ENCODE measurements around the gene ATP9A. TPM values are rescaled to one million over a fixed set of nuclear protein-coding genes. Genes with fewer than 3 reads are reported as not detected.

Gene ATP9A
- total RNA-seq, 4 donors from 2014 or later: 15.1 to 50.8 (median 30.0) TPM

DNA sequence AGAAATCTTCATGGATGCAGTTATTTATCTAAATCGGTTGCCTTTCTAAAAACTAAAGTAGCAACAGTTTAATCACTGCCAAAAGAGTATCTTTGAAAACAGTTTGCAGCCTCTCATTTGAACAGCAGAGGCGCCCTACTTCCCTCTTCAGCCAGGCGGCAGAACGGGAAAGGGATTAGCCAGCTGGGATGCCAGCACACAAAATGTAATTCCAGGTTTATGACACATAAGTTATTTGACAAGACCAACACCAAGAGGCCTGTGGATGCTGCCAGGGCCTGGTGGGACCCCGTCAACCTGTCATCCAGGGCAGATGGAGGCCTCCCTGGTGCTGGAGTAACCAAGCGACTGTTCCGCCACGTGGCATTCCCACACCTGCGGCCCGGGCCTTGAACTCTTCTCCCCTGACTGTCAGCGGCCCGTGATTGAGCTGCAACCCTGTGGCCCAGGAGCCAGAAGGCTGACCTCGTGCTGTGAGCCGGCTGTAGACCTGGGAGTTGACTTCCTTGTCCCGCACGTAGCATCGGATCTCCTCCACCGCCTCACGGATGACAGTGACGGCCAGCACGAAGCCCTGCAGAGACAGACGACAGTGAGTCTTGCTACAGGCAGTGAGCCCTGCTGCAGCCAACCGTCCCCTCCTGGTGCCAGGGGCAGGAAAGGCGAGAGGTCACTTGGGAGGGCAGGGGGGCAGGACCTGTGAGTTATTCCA, 55.5 kb downstream of the ATP9A start:
- H3K27ac ChIP-seq: no peak overlapping the region
- H3K27me3 ChIP-seq: no peaks in the 10 kb centered on the region
- intact Hi-C loops (cut with DNase I; ENCODE audit: low total_unique reads): no loop called here
- H3K4me3 ChIP-seq: no peak overlapping the region
- H3K36me3 ChIP-seq: no peaks in the 10 kb centered on the region
- DNase-seq: no peak
- TF ChIP-seq, protein P1, sequence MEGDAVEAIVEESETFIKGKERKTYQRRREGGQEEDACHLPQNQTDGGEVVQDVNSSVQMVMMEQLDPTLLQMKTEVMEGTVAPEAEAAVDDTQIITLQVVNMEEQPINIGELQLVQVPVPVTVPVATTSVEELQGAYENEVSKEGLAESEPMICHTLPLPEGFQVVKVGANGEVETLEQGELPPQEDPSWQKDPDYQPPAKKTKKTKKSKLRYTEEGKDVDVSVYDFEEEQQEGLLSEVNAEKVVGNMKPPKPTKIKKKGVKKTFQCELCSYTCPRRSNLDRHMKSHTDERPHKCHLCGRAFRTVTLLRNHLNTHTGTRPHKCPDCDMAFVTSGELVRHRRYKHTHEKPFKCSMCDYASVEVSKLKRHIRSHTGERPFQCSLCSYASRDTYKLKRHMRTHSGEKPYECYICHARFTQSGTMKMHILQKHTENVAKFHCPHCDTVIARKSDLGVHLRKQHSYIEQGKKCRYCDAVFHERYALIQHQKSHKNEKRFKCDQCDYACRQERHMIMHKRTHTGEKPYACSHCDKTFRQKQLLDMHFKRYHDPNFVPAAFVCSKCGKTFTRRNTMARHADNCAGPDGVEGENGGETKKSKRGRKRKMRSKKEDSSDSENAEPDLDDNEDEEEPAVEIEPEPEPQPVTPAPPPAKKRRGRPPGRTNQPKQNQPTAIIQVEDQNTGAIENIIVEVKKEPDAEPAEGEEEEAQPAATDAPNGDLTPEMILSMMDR (IDR thresholded peaks at IDR 0.05): no peak
- TF ChIP-seq POLR2A (IDR thresholded peaks at IDR 0.05): no peak
- H3K9me3 ChIP-seq: no peaks in the 10 kb centered on the region
- H3K4me1 ChIP-seq: no peaks in the 10 kb centered on the region

DNA sequence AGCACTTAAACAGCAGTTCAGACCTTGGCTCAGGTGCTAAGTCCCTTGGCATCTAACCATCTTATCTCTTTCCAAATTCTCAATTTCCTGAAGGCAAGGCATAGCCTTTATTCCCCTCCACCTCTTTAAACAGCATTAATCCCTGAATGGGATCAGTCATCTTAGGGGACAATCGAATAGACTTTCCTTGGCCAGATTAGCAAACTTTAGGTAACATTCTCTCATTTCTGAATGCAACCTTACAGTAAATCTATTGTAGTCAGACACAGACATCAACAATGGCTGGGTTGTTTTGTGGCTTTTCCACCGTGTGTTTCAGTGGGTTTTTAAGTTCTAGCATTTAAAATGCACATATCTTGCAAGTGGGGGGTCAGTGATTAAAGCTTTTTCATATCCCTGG, 56.8 kb downstream of the ATP9A start:
- intact Hi-C loops (cut with DNase I; ENCODE audit: low total_unique reads): no loop called here
- no peak for DNase-seq
- H3K9me3 ChIP-seq: no peaks in the 10 kb centered on the region
- no peaks in the 10 kb centered on the region for H3K36me3 ChIP-seq
- no peaks in the 10 kb centered on the region for H3K4me1 ChIP-seq
- H3K4me3 ChIP-seq: no peak overlapping the region
- H3K27me3 ChIP-seq: no peaks in the 10 kb centered on the region
- TF ChIP-seq POLR2A (IDR thresholded peaks at IDR 0.05): no peak
- TF ChIP-seq, protein P1 (IDR thresholded peaks at IDR 0.05): no peak
- no peak overlapping the region for H3K27ac ChIP-seq

DNA sequence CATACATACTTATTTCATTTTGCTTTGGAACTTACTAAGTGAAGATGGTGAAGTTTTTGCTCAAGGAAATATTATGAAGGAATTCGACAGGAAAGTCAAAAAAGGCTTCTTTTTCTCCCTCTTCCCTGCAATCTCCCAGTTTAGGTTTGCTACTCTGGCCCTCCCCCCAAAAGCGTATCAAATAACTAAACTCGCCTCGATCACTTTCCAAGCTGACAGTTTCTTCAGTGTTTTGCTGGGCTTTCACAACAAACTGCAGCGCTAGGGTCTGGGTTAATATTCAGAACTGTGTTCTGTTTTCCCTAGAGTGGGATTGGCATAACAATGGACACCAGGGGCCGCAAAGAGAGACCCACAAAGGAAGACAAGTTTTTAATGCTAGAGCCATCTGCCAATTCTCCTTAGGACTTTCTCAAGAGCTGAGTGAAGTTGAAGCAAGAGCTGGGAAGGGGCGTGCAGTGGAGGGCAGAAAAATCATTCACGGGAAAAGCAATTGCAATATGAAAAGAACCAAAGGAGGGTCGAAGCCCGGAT, 57.8 kb downstream of the ATP9A start:
- H3K36me3 ChIP-seq: no peaks in the 10 kb centered on the region
- intact Hi-C loops (cut with DNase I; ENCODE audit: low total_unique reads): no loop called here
- no peaks in the 10 kb centered on the region for H3K27me3 ChIP-seq
- no peak overlapping the region for H3K4me3 ChIP-seq
- H3K9me3 ChIP-seq: no peaks in the 10 kb centered on the region
- DNase-seq: no peak
- no peak overlapping the region for H3K27ac ChIP-seq
- H3K4me1 ChIP-seq: no peaks in the 10 kb centered on the region
- TF ChIP-seq, protein P1 (IDR thresholded peaks at IDR 0.05): no peak
- TF ChIP-seq POLR2A (IDR thresholded peaks at IDR 0.05): no peak

DNA sequence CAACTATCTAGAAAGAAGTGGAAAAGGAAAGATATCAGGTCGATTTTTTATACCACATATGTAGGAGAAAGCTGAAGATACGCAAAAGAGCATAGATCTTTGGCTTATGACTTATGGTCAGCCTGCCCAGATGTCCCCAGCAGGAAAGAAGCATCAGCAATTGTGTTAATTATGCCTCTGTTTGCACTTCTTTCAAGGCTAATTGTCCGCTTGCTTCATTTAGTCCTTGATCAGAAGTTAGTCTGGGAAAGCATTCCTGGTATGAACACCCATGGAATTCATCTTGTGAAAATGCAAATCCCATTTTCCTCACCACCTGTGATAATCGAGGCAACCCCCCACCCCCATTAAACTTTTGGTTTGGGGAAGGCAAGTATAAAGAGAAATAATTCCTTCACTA, 62.8 kb downstream of the ATP9A start:
- no peaks in the 10 kb centered on the region for H3K4me1 ChIP-seq
- no peak overlapping the region for H3K27ac ChIP-seq
- H3K9me3 ChIP-seq: no peaks in the 10 kb centered on the region
- no peak for DNase-seq
- intact Hi-C loops (cut with DNase I; ENCODE audit: low total_unique reads): no loop called here
- no peak overlapping the region for H3K4me3 ChIP-seq
- no peaks in the 10 kb centered on the region for H3K36me3 ChIP-seq
- no peak for TF ChIP-seq POLR2A (IDR thresholded peaks at IDR 0.05)
- TF ChIP-seq, protein P1 (IDR thresholded peaks at IDR 0.05): no peak
- H3K27me3 ChIP-seq: no peaks in the 10 kb centered on the region

DNA sequence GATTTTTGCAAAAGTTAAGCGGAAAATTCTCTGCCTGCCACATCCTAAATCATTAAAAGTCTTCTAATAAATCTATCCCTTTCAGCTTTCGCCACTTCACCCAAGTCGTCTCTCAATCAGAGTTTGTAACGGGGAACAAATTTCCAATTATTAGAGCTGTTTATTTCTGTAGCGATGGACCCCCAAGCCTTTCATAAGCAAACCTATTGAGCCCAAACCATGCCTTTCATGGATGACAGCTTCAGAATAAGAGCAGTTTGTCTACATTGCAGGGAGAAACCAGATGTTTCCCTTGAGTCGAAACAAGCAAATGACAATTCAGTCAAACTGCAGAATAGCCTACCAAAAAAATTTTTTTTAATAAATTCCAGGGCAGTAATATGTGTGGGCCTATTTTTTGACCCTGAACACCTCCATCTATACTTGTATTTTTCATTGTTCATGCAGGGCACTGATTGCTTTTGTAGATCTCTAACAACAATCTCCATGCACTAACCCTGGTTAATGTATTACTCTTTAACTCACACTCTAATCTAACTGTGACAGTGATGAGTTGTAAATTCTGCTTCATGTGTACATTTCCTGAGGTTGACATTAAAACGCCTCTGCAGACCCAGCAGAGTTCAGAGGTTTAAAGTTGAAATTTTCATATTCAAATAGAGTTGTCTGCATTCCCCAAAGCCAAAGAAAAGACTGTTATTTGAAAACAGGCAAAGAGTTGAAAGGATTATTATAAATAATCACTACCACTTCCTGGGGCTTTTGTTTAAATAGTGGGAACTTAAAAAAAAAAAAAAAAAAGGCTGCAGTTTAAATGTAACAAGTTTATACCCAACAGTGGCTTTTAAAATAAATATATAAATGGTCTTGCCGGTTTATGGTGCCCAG, 64.5 kb downstream of the ATP9A start:
- intact Hi-C loops (cut with DNase I; ENCODE audit: low total_unique reads): no loop called here
- no peaks in the 10 kb centered on the region for H3K9me3 ChIP-seq
- no peaks in the 10 kb centered on the region for H3K36me3 ChIP-seq
- no peak for TF ChIP-seq POLR2A (IDR thresholded peaks at IDR 0.05)
- TF ChIP-seq, protein P1 (IDR thresholded peaks at IDR 0.05): no peak
- H3K27me3 ChIP-seq: no peaks in the 10 kb centered on the region
- no peak overlapping the region for H3K4me3 ChIP-seq
- no peak for DNase-seq
- H3K4me1 ChIP-seq: no peaks in the 10 kb centered on the region
- H3K27ac ChIP-seq: no peak overlapping the region
